ENCODE results near the gene EEF1A2.
A peak's percentile ranks its signal among the peaks of the same experiment; 100 is the strongest.

EEF1A2 gene

DNA sequence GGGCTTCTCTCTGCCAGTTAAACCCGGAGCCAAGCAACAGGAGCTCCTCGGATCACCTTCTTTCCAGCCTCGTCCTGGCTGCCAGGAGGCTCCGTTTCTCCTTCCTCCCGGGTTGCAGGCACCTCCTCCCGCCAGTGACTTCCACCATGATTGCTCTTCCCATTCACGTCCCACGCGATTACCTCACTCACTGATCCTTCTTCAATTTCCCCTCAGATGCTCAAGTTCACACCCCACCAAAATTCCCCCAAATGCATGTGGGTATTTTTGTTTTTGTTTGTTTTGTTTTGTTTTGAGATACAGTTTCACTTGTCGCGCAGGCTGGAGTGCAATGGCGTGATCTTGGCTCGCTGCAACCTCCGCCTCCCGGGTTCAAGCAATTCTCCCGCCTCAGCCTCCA, 51.6 kb downstream of the EEF1A2 start:
- no peak for DNase-seq

GRCh38 chr20:63446216-63447024, 52.5 kb downstream of the EEF1A2 start:
- no peak for DNase-seq

- DNase-seq, result no peak
These were observed 53.7 kb downstream of the EEF1A2 start for GRCh38 chr20:63445075-63445734.

GRCh38 chr20:63444548-63444947, 54.3 kb downstream of the EEF1A2 start:
- no peak for DNase-seq

DNA sequence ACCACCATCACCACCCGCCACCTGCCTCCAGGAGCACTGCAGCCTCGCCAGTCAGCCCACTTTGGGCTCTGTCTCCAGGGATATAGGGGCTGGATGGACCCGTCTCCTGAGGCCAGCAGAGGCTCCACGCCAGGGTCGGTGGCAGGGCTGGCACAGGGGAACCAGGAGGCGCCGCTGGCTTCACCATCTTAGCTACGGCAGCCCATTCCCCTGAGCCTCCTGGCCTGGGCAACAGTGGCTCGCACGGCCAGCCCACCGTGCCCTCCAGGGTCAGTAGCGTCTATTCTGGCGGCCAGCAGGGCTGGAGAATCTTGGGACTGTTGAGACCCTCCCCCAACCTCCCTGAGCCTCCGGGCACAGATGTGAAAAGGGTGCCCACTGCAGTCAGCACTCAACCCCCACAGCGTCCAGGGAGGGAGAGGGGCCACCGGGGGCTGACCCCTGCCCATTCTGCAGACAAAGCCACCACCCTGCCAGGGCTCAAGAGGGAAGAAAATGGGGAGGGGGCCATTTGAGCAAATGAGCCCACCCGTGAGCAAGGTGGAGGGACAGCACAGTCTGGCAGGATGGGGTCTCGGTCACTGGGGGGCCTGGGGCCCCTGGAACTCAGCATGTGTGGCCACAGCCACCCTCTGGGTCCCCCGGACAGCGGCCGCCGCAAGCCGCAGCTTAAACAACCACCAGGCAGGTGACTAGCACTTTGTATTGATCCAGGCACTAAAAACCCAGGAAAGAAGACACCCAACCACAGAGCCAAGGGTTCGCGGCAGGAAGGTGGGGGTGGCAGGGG, 55.1 kb downstream of the EEF1A2 start:
- no peak for DNase-seq

DNA sequence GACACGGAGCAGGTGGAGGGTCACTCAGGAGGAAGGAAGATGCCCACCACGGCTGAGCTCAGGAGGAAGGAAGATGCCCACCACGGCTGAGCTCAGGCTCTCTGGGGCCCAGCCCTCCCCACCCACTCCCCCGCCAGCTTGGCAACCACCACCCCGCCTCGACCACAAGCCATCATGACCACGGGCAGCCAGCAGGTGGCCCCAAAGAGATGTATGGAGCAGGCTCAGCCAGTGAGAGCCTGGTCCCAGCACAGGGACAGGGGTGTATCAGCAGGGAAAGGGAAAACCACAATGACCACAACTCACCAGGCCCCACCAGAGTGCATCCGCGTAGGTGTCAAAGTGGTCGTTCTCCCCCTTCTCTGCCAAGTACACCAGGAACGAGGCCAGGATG, 56.8 kb downstream of the EEF1A2 start:
- peak; percentile 69 for DNase-seq

GRCh38 chr20:63441136-63442099, 57.5 kb downstream of the EEF1A2 start:
- DNase-seq, result peak; percentile 18

GRCh38 chr20:63440366-63440955, 58.4 kb downstream of the EEF1A2 start:
- no peak for DNase-seq

DNA sequence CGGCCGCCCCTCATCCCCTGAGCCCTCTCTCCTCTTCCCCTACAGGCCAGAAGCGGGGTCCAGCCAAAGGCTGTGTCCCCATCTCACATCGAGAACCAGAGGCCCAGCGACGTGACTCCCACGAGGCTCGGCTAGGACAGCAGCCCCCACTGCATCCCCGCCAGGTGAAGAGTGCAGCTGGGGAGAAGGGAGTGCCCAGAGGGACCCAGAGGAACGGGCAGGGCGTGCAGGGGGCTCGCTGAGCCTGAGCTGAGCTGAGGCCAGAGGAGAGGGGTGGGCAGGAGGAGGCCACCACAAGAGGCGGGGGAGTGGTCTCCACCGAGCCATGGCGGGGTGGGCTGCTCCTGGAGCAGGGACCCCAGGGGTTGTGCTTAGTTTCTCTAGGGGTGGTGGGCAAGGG, 59.0 kb downstream of the EEF1A2 start:
- no peak for DNase-seq

DNA sequence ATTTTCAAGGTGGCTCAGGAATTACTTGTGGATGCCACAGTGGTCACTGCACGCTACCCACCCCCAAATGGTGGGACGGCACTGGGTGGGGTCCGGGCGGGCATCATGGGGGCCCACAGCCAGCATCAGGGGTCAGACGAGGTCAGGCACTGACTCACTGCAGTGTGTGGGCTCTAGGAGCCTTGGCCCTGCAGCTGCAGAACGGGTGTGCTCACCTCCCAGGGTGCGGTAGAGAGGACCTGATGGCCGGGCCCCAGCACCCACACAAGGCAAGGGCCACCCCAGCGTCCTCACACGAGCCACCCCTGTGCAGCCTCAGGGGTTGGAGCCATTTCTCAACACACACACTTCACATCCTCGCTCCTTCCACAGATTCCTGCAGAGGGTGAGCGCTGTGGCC, 60.8 kb downstream of the EEF1A2 start:
- DNase-seq, result no peak
